COLO829 (cell line): ENCODE results near the gene ACSF2.

ENCODE experiments used
- DNase-seq: peaks from one replicate; pipeline ENCODE4 v3.0.0; 2012; ENCODE audit warnings: low spot score

Gene ACSF2

GRCh38 chr17:50440172-50440837 is 14.3 kb downstream of the ACSF2 start:
- DNase-seq, result no peak

- no peak for DNase-seq
These were observed 15.1 kb downstream of the ACSF2 start for GRCh38 chr17:50440838-50441829.

DNA sequence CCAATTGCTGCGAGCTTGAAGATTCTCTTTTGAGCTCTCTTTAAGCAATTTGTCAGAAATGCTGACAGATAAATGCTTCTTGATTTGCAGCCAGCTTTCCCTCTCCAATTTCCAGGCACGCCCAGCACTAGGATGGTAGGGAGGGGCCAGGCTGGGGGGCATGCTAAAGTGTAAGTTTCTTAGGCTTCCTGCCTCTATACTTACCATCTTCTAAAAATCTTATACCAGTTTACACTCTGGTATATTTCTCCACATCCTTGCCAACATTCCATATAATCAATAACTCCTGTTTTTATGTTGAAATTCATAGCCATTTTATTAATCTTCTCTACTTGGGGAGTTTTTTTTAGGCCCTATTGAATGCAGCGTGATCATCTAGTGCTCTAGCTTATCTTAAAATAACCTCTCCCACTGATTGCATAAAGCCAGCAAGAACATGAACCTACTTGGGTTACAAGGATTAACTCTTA is 17.5 kb downstream of the ACSF2 start:
- no peak for DNase-seq

DNA sequence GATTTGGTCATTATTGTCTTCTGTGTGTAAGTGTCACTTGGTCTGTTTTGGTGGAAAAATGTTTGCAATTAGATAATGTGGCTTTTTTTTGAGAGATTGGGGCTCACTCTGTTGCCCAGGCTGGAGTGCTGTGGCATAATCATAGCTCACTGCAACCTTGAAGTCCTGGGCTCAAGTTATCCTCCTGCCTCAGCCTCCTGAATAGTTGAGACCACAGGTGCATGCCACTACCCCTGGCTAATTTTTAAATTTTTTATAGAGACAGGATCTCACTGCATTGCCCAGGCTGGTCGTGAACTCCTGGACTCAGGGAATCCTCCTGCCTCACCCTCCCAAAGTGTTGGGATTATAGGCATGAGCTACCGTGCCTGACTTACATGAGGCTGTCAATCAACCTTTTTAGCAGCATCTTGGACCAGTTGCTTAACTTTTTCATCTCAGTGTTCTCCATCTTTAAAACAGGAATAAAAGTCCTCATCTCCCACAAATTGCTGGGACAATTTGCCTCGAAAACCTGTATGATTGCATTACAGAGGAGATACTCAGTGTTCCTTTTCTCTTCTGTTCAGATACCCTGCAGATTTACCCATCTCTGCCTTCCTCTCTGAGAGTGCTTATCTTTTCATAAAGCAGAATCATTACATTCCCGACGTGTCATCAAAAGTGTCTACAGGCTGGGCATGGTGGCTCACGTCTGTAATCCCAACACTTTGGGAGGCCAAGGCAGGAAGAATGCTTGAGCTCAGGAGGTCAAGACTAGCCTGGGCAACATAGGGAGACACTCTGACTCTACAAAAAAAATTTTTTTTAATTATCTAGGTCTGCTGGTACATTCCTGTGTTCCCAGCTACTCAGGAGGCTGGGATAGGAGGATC is 19.1 kb downstream of the ACSF2 start:
- DNase-seq, result no peak

DNA sequence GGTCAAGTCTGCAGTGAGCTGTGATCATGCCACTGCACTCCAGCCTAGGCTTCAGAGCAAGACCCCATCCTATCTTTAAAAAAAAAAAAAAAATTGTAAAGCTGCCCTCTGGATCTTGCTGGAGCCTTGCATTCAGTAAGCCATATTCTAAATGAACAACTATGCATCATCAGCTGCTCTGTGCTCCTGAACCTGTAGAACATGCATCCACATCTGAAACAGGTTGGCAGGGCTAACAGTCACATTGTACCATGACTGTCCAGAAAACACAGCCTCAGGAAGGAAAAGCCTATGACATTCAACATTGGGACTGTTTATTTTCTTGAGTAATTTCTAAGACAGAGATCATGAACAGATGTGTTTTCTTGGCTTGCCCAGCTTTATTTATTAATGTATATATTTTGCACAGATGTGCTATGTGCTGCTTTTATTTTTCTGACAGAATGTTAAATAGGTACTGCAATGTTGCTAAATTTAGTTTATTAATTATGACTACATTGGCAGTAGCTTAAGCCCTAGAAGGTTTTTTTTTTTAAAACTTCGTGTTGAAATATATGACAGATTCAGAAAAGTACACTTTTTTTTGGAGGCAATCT is 19.8 kb downstream of the ACSF2 start:
- DNase-seq, result no peak

DNA sequence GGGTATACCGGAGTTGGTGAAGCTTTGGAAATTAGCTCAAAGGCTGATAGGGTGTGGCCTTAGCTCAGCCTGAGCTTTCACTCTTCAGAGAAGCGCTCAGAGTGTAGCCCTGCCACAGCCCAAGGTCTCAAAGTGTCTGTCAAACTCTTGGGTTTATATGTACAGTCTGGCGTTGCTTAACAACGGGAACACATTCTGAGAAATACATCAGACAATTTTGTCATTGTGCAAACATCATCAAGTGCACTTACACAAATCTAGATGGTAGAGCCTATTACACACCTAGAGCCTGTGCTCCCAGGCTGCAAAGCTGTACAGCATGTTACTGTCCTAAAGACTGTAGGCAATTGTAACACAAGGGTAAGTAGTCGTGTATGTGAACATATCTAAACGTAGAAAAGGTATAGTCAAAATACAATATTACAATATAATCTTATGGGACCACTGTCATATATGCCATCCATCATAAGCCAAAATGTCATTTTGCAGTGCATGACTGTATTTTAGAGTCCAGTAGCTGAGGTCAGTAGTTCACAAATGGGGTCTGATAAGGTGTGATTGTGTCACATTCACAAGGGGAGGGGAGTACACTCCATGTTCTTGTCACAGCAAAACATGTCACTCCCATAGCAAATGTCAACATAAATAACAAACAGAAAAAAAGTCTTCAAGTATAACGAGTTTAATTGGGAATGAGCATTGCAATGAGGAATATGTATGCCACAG is 22.0 kb downstream of the ACSF2 start:
- DNase-seq, result no peak

DNA sequence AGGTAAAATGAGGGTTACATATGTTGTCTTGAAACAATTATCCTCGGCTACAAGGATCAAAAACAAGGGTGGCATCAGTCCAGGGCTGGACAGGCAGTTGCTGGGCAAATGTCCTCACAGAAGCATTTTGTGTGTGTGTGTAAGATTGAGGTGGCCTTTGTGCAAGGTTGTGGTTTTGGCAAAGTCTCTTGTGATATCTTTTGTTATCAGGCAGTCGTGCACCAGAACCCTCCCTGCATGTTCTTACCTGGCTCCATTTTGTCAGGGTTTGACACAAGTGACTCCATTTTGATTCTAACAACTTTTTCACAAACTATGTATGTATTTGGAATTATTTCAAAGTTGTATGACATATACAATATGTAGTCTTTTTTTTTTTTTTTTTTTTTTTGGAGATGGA is 22.6 kb downstream of the ACSF2 start:
- no peak for DNase-seq

DNA sequence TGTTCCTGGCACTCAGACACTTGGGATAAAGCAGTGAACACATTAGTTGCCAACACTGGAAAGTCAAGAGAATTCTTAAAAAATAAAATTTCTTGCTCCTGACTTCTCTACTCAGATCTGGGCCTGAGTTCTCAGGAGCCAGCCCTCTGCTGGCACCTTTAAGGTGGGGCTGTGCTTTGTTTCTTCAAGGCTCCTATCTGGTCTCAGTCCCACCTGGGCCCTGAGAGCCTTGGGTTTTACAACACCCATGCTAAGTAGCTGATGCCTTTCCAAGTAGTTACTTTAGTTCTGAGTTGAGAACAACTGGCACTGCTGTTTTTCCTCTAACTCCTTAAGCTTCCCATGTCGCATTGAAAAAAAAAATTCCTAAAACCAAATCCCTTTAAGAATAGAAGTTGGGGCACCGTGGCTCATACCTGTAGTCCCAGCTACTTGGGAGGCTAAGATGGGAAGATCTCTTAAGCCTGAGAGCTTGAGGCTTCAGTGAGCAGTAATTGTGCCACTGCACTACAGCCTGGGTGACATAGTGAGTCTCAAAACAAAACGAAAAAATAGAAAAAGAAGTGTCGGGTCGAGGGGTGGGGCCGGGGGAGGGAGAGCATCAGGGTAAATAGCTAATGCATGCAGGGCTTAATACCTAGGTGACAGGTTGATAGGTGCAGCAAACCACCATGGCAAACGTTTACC is 26.1 kb downstream of the ACSF2 start:
- no peak for DNase-seq

- no peak for DNase-seq
These were observed 26.7 kb downstream of the ACSF2 start for GRCh38 chr17:50452630-50453300.

DNA sequence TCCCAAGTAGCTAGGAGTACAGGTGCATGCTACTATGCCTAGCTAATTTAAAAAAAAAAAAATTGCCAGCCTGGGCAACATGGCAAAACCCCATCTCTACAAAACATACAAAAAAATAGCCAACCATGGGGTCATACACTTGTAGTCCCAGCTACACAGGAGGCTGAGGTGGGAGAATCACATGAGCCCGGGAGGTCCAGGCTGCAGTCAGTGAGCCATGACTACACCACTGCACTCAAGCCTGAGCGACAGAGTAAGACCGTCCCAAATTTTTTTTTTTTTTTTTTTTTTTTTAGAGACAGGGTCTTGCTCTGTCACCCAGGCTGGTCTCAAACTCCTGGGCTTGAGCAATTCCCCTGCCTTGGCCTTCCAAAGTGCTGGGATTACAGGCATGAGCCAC is 27.9 kb downstream of the ACSF2 start:
- DNase-seq, result no peak

- DNase-seq, result no peak
These were observed 31.6 kb downstream of the ACSF2 start for GRCh38 chr17:50457621-50458020.

DNA sequence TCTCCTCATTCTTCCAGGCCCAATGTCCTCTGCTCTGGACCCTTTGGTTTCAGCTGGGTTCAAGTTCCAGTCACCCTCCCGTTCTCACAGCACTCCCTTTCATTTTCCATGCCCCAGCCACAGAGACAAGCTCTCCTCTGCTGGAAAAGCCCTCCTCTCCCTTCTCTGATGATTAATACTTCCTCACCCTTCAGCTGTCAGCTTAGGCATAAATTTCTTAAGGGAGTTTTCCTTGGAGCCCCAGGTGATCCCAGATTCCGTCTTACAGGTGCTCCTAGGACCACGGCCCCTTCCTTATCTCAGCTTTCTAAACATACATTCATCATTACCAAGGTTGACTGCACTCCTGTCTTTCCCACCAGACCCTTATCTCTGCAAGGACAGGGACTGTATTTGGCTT is 32.3 kb downstream of the ACSF2 start:
- no peak for DNase-seq

- no peak for DNase-seq
These were observed 33.0 kb downstream of the ACSF2 start for GRCh38 chr17:50458701-50459676.

DNA sequence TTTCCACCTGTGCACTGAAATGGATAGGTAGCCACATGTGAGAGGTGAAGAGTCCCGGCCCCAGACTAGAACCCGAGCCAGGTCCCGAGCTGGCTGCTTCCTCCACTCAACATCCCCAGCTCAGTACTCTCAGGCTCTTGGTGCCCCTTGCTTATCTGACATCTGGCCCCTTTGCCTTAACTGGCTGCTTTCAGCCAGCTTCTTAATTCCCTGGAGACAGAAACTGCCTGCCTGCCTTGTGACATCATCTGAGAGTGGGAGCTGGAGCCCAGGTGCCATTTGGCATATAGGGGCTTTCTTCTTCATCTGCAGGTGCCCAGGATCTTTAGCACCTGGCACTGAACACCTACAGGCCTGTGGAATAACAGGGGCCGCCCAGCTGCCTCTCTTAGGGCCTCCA is 33.7 kb downstream of the ACSF2 start:
- no peak for DNase-seq

DNA sequence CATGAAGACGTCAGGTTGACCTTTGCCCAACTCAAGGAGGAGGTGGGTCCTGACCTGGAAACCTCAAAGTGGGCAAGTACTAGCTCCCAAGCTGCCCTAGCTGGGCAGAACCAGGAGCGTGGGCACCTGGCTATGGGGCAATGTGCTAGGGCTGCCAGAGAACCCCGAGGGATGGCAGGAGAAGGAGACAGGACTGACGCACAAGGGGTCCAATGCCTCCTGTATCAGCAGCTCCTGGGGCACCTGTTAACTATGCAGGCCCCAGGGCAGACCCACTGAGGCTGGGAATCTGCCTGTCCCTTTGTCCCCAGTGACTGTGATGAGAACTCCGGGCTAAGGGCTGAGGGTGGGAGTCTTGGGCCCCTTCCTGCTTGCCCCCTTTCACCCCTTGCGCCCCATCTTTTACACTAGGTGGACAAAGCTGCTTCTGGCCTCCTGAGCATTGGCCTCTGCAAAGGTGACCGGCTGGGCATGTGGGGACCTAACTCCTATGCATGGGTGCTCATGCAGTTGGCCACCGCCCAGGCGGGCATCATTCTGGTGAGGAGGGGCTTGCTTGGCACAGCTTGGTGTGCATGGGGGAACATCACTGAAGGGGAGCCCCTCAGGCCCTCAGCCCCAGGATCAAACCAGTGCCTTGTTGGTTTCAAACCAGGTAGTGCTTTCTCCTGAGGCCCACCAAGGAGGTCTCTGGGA is 35.0 kb downstream of the ACSF2 start:
- DNase-seq, result no peak

DNA sequence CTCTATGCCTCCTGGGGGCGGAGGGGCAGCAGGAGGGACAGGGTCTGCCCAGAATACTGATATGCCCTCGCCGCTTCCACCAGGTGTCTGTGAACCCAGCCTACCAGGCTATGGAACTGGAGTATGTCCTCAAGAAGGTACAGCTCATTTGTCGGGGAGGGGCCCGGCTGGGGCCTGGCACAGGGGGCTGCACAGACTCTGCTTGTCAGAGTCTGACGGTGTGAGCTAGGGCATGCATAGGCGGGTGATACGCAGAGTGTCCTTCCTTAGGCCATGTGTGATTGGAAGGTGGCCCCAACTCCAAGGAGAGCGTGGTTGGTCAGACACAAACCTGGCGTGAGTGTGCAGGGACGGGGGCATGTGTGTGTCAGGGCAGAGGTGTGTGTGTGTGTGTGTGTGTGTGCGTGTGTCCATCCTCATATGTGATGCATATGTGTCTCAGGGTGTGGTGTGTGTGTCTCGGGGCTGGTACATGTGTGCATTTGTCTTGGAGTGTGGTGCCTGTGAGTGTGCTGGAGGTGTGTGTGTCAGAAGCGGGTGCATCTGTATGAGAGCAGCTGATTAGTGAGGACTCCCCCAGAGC is 35.6 kb downstream of the ACSF2 start:
- no peak for DNase-seq

- no peak for DNase-seq
These were observed 36.4 kb downstream of the ACSF2 start for GRCh38 chr17:50462446-50462845.

DNA sequence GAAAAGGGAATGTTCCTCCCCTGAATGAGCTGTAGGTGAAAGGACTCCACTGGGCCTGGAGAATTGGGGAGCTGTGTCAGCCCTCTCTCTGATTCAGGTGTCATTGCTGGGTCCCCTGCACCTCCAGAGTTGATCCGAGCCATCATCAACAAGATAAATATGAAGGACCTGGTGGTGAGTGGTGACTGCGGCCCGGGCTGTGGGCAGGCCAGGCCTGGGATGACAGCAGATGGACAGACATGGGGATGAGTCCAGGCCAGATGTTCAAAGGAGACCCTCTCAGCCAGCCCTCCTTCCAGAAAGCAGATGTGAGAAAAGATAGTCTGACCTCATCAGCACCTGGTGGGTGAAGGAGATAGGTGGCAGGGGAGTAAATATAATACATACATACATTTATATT is 38.1 kb downstream of the ACSF2 start:
- DNase-seq, result no peak
